Stimulated activated CD4-positive, alpha-beta T cell treated with anti-CD3 and anti-CD28 coated beads, Interleukin-12 subunit alpha, Interleukin-12 subunit beta, amount 100 ng/mL, for 48 hours (primary cell): Measurements from ENCODE around the gene SNRPB.

Experiments
- DNase-seq, 3 donors: peaks; one replicate each; pipeline ENCODE4 v3.0.0-alpha.2; 2020; ENCODE audit warnings: low read depth in 2 of 3, low spot score in 1 of 3

The SNRPB gene

DNA sequence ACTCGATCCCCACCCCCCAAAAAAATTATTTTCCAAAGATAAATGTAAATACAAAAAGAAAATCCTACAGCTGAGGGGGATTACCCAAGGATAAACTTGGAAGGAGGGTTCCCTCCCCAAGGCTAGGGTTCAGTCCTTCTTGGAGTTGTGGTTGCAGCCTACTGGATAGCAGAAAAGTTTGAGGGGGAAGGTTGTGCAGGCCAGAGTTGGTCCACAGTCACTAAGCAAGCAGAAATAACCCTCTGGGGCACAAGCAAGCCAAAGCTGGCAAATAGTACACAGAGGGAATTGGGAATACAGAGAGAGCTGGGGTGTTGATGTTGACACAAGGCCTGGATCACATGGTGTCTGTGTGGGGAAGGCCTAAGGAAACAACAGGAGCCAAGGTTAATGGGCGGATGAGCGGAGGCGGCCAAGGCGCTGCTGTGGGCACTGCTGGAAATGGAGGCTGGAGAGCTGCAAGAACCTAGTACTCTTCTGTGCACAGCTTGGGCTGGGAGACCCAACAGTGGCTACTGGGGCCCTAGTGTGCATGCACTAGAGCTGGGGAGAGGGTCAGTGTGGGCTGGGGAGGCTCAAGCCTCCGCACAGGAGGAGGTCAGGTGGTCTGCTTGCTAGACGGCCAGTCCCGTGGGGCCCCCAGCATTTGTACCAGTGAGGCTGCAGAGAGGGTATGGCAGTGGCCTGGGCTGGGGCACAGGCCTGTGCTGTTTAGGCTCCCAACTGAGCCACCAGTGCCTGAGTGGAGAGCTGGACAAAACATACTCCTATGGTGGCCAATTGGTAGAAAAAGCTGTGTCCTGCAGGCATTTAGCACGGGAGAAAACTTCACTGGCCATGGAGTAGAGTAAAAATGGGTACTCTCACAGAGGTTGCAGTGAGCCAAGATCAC, 5.5 kb upstream of the SNRPB start:
- DNase-seq, result no peak

GRCh38 chr20:2473516-2473915, 2.9 kb upstream of the SNRPB start:
- DNase-seq, result no peak

GRCh38 chr20:2469991-2470422, 582 bp downstream of the SNRPB start:
- DNase-seq, result peak; percentile 44 to 50 (median 48)

- no peak for DNase-seq
Observed at GRCh38 chr20:2468581-2469407, 1.8 kb downstream of the SNRPB start.

DNA sequence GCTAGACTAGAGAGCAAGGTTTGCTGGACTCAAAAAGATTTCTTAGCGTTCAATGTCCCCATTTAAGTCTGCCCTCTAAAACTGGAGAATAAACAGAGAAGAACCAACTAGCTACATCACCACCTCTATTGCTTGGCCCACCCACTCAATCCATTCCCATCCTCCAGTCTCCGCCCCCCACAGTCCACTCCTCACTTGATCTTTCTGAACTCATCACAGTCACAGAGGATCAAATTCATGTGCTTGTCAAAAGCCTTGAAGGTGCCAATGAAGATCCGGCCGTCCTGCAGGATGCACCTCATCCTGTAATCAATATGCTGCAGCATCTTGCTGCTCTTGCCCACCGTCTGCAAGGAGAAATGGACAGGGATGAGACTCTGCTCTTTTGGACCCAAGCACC, 3.2 kb downstream of the SNRPB start:
- no peak for DNase-seq

DNA sequence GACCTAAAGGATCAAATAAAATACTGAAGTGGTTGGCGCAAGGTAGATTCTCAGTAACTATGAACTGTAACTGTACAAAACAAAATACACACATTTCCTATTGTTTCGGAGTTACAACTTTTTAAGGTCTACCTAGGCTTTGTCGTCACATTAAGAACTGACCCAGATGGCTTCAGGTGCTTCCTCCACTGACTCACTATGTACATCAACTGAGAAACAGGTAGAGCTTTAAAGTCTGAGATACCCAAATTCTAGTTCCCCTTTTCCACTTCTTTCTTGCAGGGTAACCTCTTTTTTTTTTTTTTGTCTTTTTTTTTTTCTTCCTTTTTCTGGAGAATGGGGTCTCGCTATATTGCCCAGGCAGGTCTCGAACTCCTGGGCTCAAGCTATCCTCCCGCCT, 5.5 kb downstream of the SNRPB start:
- no peak for DNase-seq

DNA sequence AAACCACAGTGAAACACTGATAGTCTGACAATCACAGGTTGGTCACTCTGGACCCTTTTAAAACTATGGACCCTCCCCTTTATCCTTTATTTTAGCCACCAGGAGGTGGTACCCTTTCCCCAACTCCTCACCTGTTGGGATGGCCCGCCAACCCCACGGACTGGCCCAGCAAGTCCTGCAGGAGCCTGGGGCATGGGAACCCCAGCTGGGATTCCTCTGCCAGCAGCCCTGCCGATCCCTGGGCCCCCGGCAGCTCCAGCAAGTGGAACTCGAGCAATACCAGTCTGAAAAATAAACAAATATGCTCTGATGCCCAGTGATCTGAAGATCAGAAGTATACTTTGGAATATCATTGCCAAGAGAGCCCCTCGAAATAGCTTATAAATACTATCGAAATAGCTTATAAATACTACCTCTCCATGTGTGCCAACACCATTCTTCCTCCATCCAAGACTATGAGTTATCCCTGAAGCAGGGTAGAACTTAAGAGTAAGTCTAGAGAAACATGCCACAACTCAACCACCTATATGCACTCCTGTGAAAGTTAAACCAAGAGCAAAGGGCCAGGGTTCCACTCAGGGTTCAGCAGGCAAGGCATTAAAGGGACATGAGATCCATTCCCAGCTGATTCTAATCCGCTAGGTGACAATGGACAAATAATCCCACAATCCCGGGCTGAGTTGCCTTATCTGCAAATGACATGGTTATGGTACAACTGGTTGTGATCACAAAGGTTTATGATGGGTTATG, 6.8 kb downstream of the SNRPB start:
- no peak for DNase-seq

- DNase-seq, result no peak
Observed at GRCh38 chr20:2462484-2462883, 8.1 kb downstream of the SNRPB start.

GRCh38 chr20:2460752-2461424, 9.7 kb downstream of the SNRPB start:
- no peak for DNase-seq

GRCh38 chr20:2459981-2460751, 10.4 kb downstream of the SNRPB start:
- no peak for DNase-seq

DNA sequence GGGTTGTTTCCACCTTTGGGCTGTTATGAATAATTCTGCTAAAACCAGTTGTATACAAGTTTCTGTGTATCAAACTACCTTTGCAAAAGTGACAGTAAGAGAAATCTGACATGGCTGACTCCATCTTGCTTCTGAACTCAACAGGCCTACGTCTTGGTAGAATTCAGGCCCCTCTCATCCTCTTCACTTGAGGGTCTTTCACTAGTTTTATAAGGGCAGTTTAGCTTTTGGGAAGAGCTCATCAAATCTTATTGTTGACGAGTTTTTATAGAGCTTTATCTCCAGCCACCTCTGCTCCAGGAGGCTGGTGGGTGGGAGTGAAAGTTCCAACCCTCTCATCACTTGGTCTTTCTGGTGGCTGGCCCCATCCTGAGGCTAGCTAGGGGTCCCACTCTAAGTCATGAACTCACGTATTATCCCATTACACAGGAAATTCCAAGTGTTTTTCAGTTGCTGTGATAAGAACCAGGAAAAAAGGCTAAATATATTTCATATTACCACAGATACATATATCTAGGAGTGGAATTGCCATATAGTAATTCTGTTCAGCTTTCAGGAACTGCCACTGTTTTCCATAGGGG, 11.6 kb downstream of the SNRPB start:
- no peak for DNase-seq

- DNase-seq, result no peak
Observed at GRCh38 chr20:2455771-2456497, 14.7 kb downstream of the SNRPB start.

DNA sequence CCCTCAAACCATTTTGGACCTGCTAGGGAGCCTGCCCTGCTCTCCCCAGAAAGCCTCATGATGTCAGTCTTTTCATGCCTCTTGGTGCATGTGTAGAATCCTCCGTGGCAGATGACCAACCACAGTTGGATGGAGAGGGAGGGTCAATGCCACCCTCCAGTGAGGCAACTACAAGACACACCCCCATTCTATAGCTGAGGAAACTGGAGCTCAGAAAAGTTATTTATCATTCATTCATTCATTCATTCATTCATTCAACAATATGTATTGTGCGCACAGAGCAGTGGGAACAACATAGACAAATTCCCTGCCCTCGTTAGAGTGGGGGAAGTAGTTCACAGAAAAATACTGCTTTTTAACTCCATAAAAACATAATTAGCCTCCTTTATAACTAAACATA, 16.8 kb downstream of the SNRPB start:
- no peak for DNase-seq

- DNase-seq, result peak; percentile 51 to 82 (median 66)
Observed at GRCh38 chr20:2451939-2452732, 18.5 kb downstream of the SNRPB start.

DNA sequence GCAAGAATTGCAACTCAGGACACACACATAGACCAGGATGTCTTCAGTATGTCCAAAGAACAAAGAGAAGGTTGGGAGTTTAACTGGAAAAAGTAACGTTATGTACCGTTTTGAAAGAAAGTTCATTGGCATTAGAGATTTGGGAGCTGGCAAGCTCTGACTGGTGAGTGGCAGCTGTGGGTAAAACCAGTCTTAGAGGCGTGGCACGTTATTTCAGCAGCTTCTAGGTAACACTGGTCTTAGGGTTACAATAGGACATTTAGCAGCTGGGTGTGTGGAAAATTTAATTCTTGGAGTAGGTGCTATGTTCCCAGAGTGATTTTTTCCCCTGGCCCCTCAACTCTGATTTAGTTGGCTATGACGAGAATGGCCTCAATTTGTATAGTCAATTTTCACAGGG, 19.2 kb downstream of the SNRPB start:
- no peak for DNase-seq

- DNase-seq, result no peak
Observed at GRCh38 chr20:2449386-2449785, 21.2 kb downstream of the SNRPB start.

GRCh38 chr20:2446845-2447244, 23.7 kb downstream of the SNRPB start:
- no peak for DNase-seq

GRCh38 chr20:2431185-2431584, 39.4 kb downstream of the SNRPB start:
- no peak for DNase-seq
